ENCODE measurements around the gene RNF123.
A peak's percentile ranks its signal among the peaks of the same experiment; 100 is the strongest.

RNF123 gene

DNA sequence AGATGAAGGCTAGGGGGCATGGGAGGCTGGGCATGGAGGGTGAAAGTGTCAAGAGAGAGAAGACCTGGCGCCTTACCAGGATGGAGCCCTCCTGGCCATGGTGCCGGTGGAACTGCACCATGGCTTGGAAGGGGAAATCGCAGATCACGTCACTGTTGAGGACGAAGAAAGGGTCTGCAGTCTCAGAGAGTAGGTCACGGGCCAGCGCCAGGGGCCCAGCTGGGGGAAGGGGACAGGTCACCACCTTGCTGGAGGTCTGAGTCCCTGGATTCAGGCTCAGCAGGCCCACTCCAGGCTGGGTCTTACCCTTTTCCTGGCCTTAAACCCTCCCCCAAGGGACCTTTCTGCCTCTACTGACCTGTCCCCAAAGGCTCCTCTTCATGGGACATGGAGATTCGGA, 33.5 kb downstream of the RNF123 start:
- H3K27me3 ChIP-seq (ENCODE audit: insufficient read depth, low read length): no peaks in the 10 kb centered on the region
- H3K36me3 ChIP-seq (ENCODE audit: insufficient read depth, low read length): no peaks in the 10 kb centered on the region
- peaks cover 14% of the 10 kb centered on the region for H3K79me2 ChIP-seq (ENCODE audit: control insufficient read depth, insufficient read depth, low read length, unreplicated experiment)
- no peak overlapping the region for H2AFZ ChIP-seq (ENCODE audit: low read length, unreplicated experiment)
- H3K4me1 ChIP-seq (ENCODE audit: control insufficient read depth, insufficient read depth, low read length, unreplicated experiment): peaks cover 15% of the 10 kb centered on the region
- peak overlapping the region; percentile 88 for H3K4me3 ChIP-seq (ENCODE audit: low read depth, low read length)
- H3K27ac ChIP-seq (ENCODE audit: low read depth, low read length): peak overlapping the region; percentile 77; the same call in 1 of the 2 replicates

DNA sequence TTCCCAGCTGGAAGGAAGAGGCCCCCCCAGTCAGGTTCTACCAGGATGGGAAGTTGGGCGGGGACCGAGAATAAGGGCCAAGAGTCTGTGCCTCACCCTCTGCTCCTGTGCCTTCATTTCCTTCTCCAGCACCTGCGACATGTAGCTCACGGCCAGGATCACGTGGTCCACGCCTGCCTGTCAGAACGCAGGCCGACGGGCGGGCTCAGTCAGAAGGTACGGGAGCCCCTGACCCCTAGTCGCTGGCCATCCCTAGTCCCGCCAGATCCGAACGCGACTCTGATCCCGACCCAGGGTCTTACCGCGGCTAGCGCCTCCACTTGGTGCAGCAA, 33.9 kb downstream of the RNF123 start:
- peak overlapping the region; percentile 88 for H3K4me3 ChIP-seq (ENCODE audit: low read depth, low read length)
- peak overlapping the region; percentile 77 for H3K27ac ChIP-seq (ENCODE audit: low read depth, low read length)
- no peak overlapping the region for H2AFZ ChIP-seq (ENCODE audit: low read length, unreplicated experiment)
- H3K79me2 ChIP-seq (ENCODE audit: control insufficient read depth, insufficient read depth, low read length, unreplicated experiment): peaks cover 14% of the 10 kb centered on the region
- H3K36me3 ChIP-seq (ENCODE audit: insufficient read depth, low read length): no peaks in the 10 kb centered on the region
- peaks cover 15% of the 10 kb centered on the region for H3K4me1 ChIP-seq (ENCODE audit: control insufficient read depth, insufficient read depth, low read length, unreplicated experiment)
- H3K27me3 ChIP-seq (ENCODE audit: insufficient read depth, low read length): no peaks in the 10 kb centered on the region

DNA sequence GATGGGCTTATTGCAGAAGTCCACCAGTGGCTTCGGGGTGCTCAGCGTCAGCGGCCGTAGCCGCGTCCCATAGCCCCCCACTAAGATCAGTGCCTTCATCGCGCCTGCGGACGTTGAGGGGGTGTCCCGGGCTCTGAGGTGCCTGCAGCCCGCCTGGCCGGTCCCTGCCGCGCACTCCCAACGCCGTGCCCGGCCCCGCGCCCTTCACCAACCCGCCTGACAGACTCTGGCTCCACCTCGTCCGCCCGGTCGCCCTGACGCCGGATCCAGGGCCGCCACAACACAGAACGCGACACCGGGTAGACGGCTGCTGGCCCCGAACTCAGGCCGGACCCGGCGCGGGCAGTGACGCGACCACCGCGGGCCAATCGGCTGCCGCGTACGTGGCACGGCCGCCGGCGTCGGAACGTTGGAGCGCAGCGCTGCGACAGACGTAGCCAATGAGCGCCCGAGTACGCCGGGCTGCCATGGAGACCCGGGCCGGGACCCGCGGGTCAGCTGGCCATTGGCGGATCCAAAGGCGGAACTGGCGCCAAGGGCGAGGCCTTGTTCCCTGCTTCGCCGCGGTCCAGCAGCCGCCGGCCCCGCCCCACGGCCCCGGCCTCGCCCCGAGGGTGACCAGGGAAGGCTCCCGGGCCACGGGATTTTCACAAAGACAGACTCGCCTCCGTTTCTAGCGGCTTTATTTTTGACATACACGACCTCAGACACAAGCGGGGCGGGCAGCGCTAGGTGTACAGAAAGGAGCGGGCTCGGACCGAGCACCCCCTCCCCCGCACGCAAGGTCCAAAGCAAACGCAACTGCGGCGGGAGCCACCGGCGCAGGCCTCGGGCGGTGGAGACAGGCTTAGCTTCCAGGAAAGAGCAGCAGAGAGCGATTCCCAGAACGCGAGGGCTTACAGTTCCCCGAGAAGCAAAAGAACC, 34.5 kb downstream of the RNF123 start, which contains the start of gene GMPPB:
Gene GMPPB (minus strand): TSS at position 324 of the 924 bp plus-strand sequence. CDS start 225 bp downstream, at position 99.
- Histone ChIP-seq H3K36me3 (ENCODE audit: insufficient read depth, low read length) (no peaks in the 10 kb centered on the region), H3K79me2 (ENCODE audit: control insufficient read depth, insufficient read depth, low read length, unreplicated experiment) (peaks cover 14% of the 10 kb centered on the region), H3K4me3 (ENCODE audit: low read depth, low read length) (peak within 1 kb of the TSS; percentile 88), H3K4me1 (ENCODE audit: control insufficient read depth, insufficient read depth, low read length, unreplicated experiment) (peaks cover 15% of the 10 kb centered on the region), H3K27ac (ENCODE audit: low read depth, low read length) (peak within 1 kb of the TSS; percentile 78), H2AFZ (ENCODE audit: low read length, unreplicated experiment) (no peak within 1 kb of the TSS), H3K27me3 (ENCODE audit: insufficient read depth, low read length) (no peaks in the 10 kb centered on the region)

DNA sequence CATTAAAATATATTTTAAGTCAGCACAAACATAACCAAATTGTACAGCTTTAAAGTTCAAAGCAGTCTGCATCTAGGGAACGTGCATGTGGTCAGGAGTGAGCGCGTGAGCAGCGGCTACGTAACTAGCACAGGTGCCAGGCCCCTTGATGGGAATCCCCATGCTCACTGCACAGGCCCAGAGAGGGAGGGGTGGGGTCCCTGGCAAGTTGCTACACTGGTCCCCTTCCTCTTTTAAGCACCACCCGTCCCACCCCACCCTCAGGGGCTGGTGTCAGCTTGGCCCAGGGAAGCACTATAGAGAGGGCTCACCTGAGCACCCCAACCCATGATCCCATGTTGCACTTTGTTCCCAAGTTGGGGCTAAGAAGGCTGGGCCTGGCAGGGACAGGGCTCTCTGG, 35.2 kb downstream of the RNF123 start:
- Histone ChIP-seq H3K36me3 (ENCODE audit: insufficient read depth, low read length) (no peaks in the 10 kb centered on the region), H3K79me2 (ENCODE audit: control insufficient read depth, insufficient read depth, low read length, unreplicated experiment) (peaks cover 14% of the 10 kb centered on the region), H2AFZ (ENCODE audit: low read length, unreplicated experiment) (no peak overlapping the region), H3K4me1 (ENCODE audit: control insufficient read depth, insufficient read depth, low read length, unreplicated experiment) (peaks cover 15% of the 10 kb centered on the region), H3K27ac (ENCODE audit: low read depth, low read length) (peak overlapping the region; percentile 78), H3K27me3 (ENCODE audit: insufficient read depth, low read length) (no peaks in the 10 kb centered on the region), H3K4me3 (ENCODE audit: low read depth, low read length) (peak overlapping the region; percentile 71)

DNA sequence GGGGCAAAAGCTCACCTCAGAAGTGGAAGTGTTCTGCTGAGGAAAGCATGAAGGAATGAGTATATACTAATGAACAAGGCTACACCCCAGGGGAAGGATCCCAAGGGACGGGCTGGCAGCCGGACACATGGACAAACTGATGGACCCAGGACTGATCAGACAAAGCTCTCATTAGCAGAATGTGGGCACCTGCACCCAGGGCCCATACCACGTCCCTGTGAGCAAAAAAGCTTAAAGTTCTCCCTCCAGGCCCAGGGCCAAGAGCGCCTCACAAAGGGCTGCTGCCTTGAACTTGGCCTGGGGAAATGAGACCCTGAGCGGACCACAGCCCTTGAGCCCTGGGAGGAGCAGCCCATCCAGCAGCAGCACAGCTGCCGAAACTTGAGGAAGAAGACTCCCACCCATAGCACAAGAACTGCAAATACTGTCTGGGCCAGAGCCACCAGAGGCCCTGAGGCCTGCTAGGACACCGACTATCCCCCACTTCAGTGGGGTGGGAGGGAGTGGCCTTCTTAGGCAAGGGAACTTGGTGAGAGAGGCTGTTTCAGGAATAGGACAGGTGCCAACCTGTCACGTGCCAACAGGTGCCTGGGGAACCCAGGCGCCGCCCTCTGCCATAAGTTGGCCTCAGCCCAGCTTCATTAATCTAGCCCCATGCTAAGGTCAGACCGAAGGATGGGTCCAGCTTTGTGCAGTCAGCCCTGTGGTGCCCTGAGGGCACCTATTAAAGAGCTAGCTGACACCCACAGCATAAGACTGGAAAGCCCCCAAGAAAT, 36.7 kb downstream of the RNF123 start:
- peaks cover 15% of the 10 kb centered on the region for H3K4me1 ChIP-seq (ENCODE audit: control insufficient read depth, insufficient read depth, low read length, unreplicated experiment)
- H3K27me3 ChIP-seq (ENCODE audit: insufficient read depth, low read length): no peaks in the 10 kb centered on the region
- H2AFZ ChIP-seq (ENCODE audit: low read length, unreplicated experiment): no peak overlapping the region
- H3K4me3 ChIP-seq (ENCODE audit: low read depth, low read length): no peak overlapping the region
- H3K36me3 ChIP-seq (ENCODE audit: insufficient read depth, low read length): no peaks in the 10 kb centered on the region
- peaks cover 14% of the 10 kb centered on the region for H3K79me2 ChIP-seq (ENCODE audit: control insufficient read depth, insufficient read depth, low read length, unreplicated experiment)
- H3K27ac ChIP-seq (ENCODE audit: low read depth, low read length): no peak overlapping the region

DNA sequence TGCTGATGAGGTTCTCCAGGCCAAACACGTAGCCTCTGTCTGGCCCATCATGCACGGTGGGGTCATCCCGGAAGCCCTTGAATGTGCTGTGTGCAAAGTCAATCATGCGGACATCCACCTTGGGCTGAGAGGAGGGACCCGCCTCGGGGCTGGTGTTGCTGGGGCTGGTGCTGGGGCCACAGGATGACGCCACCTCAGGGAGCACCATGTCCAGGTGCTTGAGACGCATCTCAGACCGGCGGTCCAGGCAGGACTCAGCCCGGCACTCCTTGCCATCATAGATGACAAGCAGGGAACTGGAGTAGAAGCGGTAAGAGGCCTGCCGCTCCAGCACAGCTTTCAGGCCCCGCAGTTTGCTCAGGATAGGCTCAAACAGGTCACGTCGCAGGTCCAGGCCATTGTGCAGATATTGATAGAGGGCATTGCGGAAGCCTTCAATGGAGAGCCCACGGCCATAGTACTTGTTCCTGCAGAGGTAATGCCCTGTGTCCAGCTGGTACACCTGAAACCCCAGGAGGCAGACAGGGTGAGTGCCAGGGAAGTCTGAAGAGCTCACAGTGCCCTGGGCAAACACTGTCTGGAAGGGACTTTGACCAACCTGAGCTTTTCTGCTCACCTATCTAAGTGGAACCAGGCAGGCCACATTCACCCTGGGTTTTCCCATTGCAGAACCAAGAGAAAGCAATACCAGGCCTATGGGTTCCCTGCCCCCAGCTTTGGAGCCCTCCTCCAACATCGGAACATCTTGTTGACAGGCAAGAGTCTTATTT, 38.0 kb downstream of the RNF123 start:
- no peak overlapping the region for H3K4me3 ChIP-seq (ENCODE audit: low read depth, low read length)
- H3K36me3 ChIP-seq (ENCODE audit: insufficient read depth, low read length): peaks cover under 1% of the 10 kb centered on the region; the same call in 1 of the 2 replicates
- peaks cover 11% of the 10 kb centered on the region for H3K79me2 ChIP-seq (ENCODE audit: control insufficient read depth, insufficient read depth, low read length, unreplicated experiment)
- H3K27ac ChIP-seq (ENCODE audit: low read depth, low read length): no peak overlapping the region
- H2AFZ ChIP-seq (ENCODE audit: low read length, unreplicated experiment): no peak overlapping the region
- H3K4me1 ChIP-seq (ENCODE audit: control insufficient read depth, insufficient read depth, low read length, unreplicated experiment): peaks cover 15% of the 10 kb centered on the region
- H3K27me3 ChIP-seq (ENCODE audit: insufficient read depth, low read length): no peaks in the 10 kb centered on the region

DNA sequence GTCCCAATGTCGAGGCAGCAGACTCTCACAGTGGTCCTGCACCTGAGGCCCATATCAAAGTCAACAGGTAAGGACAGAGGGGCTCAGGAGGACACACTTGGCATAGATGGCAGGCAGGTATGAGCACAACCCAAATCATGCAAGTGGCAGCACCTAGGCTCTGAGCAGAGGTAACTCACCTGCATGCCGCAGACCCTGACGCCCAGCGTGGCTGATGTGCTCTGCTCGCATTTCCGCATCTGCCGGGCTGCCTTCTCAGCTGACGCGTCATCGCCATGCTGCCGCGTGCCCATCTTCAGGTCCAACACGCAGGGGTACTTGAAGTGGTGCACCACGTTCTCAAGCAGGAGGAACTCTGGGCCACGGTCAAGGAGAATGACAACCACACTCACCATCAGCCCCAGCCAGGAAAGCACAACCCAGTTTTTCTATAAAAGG, 38.6 kb downstream of the RNF123 start:
- peaks cover 5% of the 10 kb centered on the region for H3K79me2 ChIP-seq (ENCODE audit: control insufficient read depth, insufficient read depth, low read length, unreplicated experiment)
- H3K27me3 ChIP-seq (ENCODE audit: insufficient read depth, low read length): no peaks in the 10 kb centered on the region
- H3K36me3 ChIP-seq (ENCODE audit: insufficient read depth, low read length): peaks cover 6% of the 10 kb centered on the region; the same call in 1 of the 2 replicates
- no peak overlapping the region for H3K27ac ChIP-seq (ENCODE audit: low read depth, low read length)
- no peak overlapping the region for H2AFZ ChIP-seq (ENCODE audit: low read length, unreplicated experiment)
- no peak overlapping the region for H3K4me3 ChIP-seq (ENCODE audit: low read depth, low read length)
- peaks cover 9% of the 10 kb centered on the region for H3K4me1 ChIP-seq (ENCODE audit: control insufficient read depth, insufficient read depth, low read length, unreplicated experiment)

DNA sequence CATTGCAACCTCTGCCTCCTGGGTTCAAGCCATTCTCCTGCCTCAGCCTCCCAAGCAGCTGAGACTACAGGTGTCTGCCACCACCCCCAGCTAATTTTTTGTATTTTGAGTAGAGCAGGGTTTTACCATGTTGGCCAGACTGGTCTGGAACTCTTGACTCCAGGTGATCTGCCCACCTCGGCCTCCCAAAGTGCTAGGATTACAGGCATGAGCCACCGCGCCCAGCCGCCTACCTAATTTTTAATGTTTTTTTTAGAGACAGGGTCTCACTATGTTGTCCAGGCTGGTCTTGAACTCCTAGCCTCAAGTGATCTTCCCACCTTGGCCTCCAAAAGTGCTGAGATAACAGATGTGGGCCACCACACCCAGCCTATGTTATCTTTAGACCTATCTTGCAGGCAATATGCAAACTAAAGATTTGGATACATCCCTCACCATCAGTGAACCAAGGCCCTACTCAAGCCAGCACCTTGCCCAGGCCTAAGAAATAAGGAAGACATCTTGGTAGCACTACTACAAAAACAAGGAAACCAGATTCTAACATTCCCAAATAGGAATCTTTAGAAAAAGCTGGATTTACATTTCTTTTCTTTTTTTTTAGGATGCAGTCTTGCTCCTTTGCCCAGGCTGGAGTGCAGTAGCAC, 40.7 kb downstream of the RNF123 start:
- H2AFZ ChIP-seq (ENCODE audit: low read length, unreplicated experiment): no peak overlapping the region
- peaks cover 6% of the 10 kb centered on the region; the same call in 1 of the 2 replicates for H3K36me3 ChIP-seq (ENCODE audit: insufficient read depth, low read length)
- H3K4me1 ChIP-seq (ENCODE audit: control insufficient read depth, insufficient read depth, low read length, unreplicated experiment): no peaks in the 10 kb centered on the region
- peaks cover 2% of the 10 kb centered on the region for H3K79me2 ChIP-seq (ENCODE audit: control insufficient read depth, insufficient read depth, low read length, unreplicated experiment)
- H3K27ac ChIP-seq (ENCODE audit: low read depth, low read length): no peak overlapping the region
- no peak overlapping the region for H3K4me3 ChIP-seq (ENCODE audit: low read depth, low read length)
- no peaks in the 10 kb centered on the region for H3K27me3 ChIP-seq (ENCODE audit: insufficient read depth, low read length)

DNA sequence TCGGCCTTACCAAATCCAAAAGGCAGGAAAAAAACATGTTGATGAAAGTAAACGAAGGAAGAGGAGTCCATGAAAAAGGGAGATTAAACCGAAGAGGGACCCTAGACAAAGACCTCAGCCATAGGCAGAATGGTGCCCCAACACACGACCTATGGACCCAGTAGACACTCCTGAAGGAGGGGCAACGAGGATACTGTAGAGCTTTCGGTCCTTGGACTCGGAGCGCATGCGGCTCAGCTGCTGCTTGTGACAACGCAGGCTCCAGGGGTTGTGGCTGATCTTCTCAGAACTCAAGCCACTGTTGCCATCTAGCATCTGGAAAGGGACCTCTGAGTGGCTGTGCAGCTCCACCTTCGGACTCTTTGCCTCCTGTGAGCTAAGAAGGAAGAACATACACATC, 43.2 kb downstream of the RNF123 start:
- H3K4me3 ChIP-seq (ENCODE audit: low read depth, low read length): no peak overlapping the region
- no peaks in the 10 kb centered on the region for H3K4me1 ChIP-seq (ENCODE audit: control insufficient read depth, insufficient read depth, low read length, unreplicated experiment)
- no peaks in the 10 kb centered on the region for H3K27me3 ChIP-seq (ENCODE audit: insufficient read depth, low read length)
- H2AFZ ChIP-seq (ENCODE audit: low read length, unreplicated experiment): no peak overlapping the region
- H3K27ac ChIP-seq (ENCODE audit: low read depth, low read length): no peak overlapping the region
- peaks cover 11% of the 10 kb centered on the region for H3K36me3 ChIP-seq (ENCODE audit: insufficient read depth, low read length)
- H3K79me2 ChIP-seq (ENCODE audit: control insufficient read depth, insufficient read depth, low read length, unreplicated experiment): peaks cover 2% of the 10 kb centered on the region

DNA sequence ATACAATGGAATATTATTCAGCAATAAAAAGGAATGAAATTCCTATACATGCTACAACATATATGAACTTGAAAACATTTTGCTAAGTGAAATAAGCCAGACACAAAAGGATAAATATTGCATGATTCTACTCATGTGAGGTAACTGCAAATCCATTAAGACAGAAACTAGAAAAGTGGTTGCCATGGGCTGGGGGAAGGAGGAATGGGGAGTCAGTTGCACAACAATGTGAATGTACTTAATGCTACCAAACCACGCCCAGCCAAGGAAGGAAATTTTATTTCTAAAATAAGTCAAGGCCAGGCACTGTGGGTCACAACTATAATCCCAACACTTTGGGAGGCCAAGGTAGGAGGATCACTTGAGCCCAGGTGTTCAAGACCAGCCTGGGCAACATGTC, 44.2 kb downstream of the RNF123 start:
- no peak overlapping the region for H2AFZ ChIP-seq (ENCODE audit: low read length, unreplicated experiment)
- H3K79me2 ChIP-seq (ENCODE audit: control insufficient read depth, insufficient read depth, low read length, unreplicated experiment): peaks cover 2% of the 10 kb centered on the region
- H3K27me3 ChIP-seq (ENCODE audit: insufficient read depth, low read length): no peaks in the 10 kb centered on the region
- no peak overlapping the region for H3K4me3 ChIP-seq (ENCODE audit: low read depth, low read length)
- H3K4me1 ChIP-seq (ENCODE audit: control insufficient read depth, insufficient read depth, low read length, unreplicated experiment): no peaks in the 10 kb centered on the region
- H3K27ac ChIP-seq (ENCODE audit: low read depth, low read length): no peak overlapping the region
- peaks cover 21% of the 10 kb centered on the region for H3K36me3 ChIP-seq (ENCODE audit: insufficient read depth, low read length)
